Caco-2 (cell line): ENCODE results near the gene KLHL30. TPM values are rescaled to one million over a fixed set of nuclear protein-coding genes. Genes with fewer than 3 reads are reported as not detected.

Source experiments
- BruUV-seq: library from RNA; stranded (reverse); fragments of 400-500 nt; replicated peaks from 2 replicates; lab custom pipeline; 2021; lab: Mats Ljungman, UMichigan
- CTCF ChIA-PET: fragments of 300-600 bp; sonication (Branson Sonifier 250); formaldehyde crosslinking; loops from one replicate; lab custom pipeline; 2022; ENCODE audit warnings: antibody characterized with exemption; lab: Charles Lee
- POLR2A ChIA-PET: fragments of 300-600 bp; sonication (Branson Sonifier 250); formaldehyde crosslinking; loops from one replicate; lab custom pipeline; 2022; ENCODE audit warnings: antibody characterized with exemption; lab: Charles Lee
- DNase-seq, 2 experiments: peaks; one replicate each; pipeline versions ENCODE4 v3.0.0 to v3.0.0-alpha.2; 2020 to 2022
- H3K27me3 ChIP-seq: replicated peaks from 2 replicates; pipeline ENCODE4 v1.6.0; 2011; ENCODE audit warnings: low read length; ENCODE audit not compliant: control insufficient read depth, insufficient read depth
- H3K36me3 ChIP-seq: 2 replicates; pipeline ENCODE4 v1.5.1; 2011; ENCODE audit warnings: low read length; ENCODE audit not compliant: control insufficient read depth, insufficient read depth
- H3K4me1 ChIP-seq: fragments of 250-450 bp; sonication (Bioruptor Pico); 2 replicates; pipeline ENCODE4 v1.5.1; 2020; ENCODE audit warnings: mild to moderate bottlenecking
- H3K4me3 ChIP-seq: 2 replicates; pipeline ENCODE4 v1.5.1; 2011; ENCODE audit warnings: low read depth, mild to moderate bottlenecking, control low read depth, low read length
- H3K9me3 ChIP-seq: fragments of 250-450 bp; sonication (Bioruptor Pico); 2 replicates; pipeline ENCODE4 v1.5.1; 2020; ENCODE audit warnings: mild to moderate bottlenecking, moderate library complexity
- H3K27ac Mint-ChIP-seq: one replicate; pipeline ENCODE4 v1.8.0; 2022; ENCODE audit warnings: mixed read lengths; ENCODE audit not compliant: unreplicated experiment
- H3K27me3 Mint-ChIP-seq: one replicate; pipeline ENCODE4 v1.8.0; 2022; ENCODE audit warnings: mixed read lengths; ENCODE audit not compliant: insufficient read depth, unreplicated experiment
- H3K36me3 Mint-ChIP-seq: one replicate; pipeline ENCODE4 v1.8.0; 2022; ENCODE audit warnings: mild to moderate bottlenecking, mixed read lengths; ENCODE audit not compliant: insufficient read depth, unreplicated experiment
- H3K4me1 Mint-ChIP-seq: one replicate; pipeline ENCODE4 v1.8.0; 2022; ENCODE audit warnings: low read depth, mixed read lengths; ENCODE audit not compliant: unreplicated experiment
- H3K4me3 Mint-ChIP-seq: one replicate; pipeline ENCODE4 v1.8.0; 2022; ENCODE audit warnings: mild to moderate bottlenecking, moderate library complexity, mixed read lengths; ENCODE audit not compliant: unreplicated experiment
- H3K9me3 Mint-ChIP-seq: one replicate; pipeline ENCODE4 v1.8.0; 2022; ENCODE audit warnings: mixed read lengths; ENCODE audit not compliant: unreplicated experiment
- intact Hi-C: fragments of 100-400 bp; cut with micrococcal nuclease; formaldehyde crosslinking; loops from one replicate; pipeline ENCODE4 v1.10.0; 2022; ENCODE audit not compliant: unreplicated experiment
- total RNA-seq: library from RNA; stranded (reverse); gene quantifications from 2 replicates; pipeline ENCODE4 v1.2.3, GENCODE V29; 2022
- TF ChIP-seq, protein P1 (sequence below), 2 experiments: fragments of 200-600 bp in 1 of 2; IDR thresholded peaks; 1 replicate in 1 of 2; 2 replicates in 1 of 2; pipeline versions ENCODE4 v1.5.1 to v1.8.0; 2011 to 2022; ENCODE audit warnings: antibody characterized with exemption in 1 of 2, control low read depth in 1 of 2, inconsistent platforms in 1 of 2, low read depth in 1 of 2, low read length in 1 of 2, mild to moderate bottlenecking in 1 of 2, moderate library complexity in 1 of 2; ENCODE audit not compliant: insufficient read depth in 1 of 2, severe bottlenecking in 1 of 2, unreplicated experiment in 1 of 2

Gene KLHL30
- total RNA-seq, 1 experiment from 2014 or later = 0.36 TPM

GRCh38 chr2:238106339-238106697 is 32.1 kb upstream of the KLHL30 start:
- no peaks in the 10 kb centered on the region for H3K27me3 ChIP-seq
- H3K4me1 Mint-ChIP-seq = no peaks in the 10 kb centered on the region
- H3K4me3 Mint-ChIP-seq = no peak overlapping the region
- POLR2A ChIA-PET = no interaction called here
- intact Hi-C loops = no loop called here
- no peaks in the 10 kb centered on the region for H3K36me3 Mint-ChIP-seq
- no peak overlapping the region for H3K4me3 ChIP-seq
- H3K4me1 ChIP-seq = no peaks in the 10 kb centered on the region
- H3K9me3 ChIP-seq = no peaks in the 10 kb centered on the region
- no peaks in the 10 kb centered on the region for H3K36me3 ChIP-seq
- H3K27me3 Mint-ChIP-seq = no peaks in the 10 kb centered on the region
- H3K9me3 Mint-ChIP-seq = no peaks in the 10 kb centered on the region
- DNase-seq = no peak
- CTCF ChIA-PET = interaction anchor here (1.1 kb wide), 1 partner anchor 248 kb away, joined by 3 read pairs; no protein-coding TSS in a partner anchor
- no peak overlapping the region for H3K27ac Mint-ChIP-seq
- TF ChIP-seq, protein P1, sequence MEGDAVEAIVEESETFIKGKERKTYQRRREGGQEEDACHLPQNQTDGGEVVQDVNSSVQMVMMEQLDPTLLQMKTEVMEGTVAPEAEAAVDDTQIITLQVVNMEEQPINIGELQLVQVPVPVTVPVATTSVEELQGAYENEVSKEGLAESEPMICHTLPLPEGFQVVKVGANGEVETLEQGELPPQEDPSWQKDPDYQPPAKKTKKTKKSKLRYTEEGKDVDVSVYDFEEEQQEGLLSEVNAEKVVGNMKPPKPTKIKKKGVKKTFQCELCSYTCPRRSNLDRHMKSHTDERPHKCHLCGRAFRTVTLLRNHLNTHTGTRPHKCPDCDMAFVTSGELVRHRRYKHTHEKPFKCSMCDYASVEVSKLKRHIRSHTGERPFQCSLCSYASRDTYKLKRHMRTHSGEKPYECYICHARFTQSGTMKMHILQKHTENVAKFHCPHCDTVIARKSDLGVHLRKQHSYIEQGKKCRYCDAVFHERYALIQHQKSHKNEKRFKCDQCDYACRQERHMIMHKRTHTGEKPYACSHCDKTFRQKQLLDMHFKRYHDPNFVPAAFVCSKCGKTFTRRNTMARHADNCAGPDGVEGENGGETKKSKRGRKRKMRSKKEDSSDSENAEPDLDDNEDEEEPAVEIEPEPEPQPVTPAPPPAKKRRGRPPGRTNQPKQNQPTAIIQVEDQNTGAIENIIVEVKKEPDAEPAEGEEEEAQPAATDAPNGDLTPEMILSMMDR (IDR thresholded peaks at IDR 0.05; ENCODE audit: insufficient read depth in 1 of 2, low read depth in 1 of 2, low read length in 1 of 2, severe bottlenecking in 1 of 2, unreplicated experiment in 1 of 2) = peak in 1 of 2 experiments; percentile 2
- no TSS peak for BruUV-seq

DNA sequence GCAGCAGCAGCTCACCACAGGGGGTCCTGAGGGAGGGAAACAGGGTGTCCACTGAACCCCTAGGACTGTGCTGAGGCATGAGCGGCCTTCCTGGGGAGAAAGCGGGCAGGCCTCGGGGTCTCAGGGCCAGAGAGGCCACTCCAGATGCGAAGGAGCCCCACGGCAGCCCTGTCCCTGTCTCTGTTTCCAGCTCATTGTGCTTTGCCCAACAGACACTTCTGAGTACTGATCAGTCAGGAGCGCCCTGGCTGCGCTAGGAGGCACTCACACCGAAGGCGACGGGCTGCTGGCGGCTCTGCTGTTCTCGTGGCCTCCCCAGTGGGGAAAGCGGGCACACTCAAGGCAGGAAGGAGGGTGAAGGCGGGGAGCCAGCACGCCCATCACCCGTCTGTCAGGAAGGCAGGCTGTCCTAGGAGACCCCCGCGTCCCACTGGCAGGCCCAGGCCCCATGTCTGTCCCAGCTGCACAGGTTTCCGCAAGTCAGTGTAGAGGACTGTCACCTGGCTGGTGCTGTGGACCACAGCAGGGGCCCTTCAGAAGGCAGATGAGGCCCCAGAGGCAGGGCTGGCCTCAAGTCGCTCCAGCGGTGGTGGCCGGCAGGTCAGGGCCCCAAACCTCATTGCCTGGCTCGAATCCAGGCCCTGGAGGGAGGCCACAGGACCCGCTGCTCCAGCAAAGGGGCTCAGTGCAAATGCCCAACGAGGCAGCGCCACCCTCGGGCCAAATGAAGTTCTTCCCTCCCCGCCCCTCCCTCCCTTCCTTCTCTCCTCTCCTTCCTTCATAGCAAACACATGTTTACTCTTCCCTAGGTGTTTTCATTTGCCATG is 31.6 kb upstream of the KLHL30 start:
- POLR2A ChIA-PET = no interaction called here
- H3K4me1 ChIP-seq = no peaks in the 10 kb centered on the region
- DNase-seq = no peak
- no peaks in the 10 kb centered on the region for H3K36me3 ChIP-seq
- Mint-ChIP-seq H3K4me3 (no peak overlapping the region), H3K36me3 (no peaks in the 10 kb centered on the region), H3K9me3 (no peaks in the 10 kb centered on the region), H3K4me1 (no peaks in the 10 kb centered on the region), H3K27me3 (no peaks in the 10 kb centered on the region), H3K27ac (no peak overlapping the region)
- no peaks in the 10 kb centered on the region for H3K9me3 ChIP-seq
- no peak overlapping the region for H3K4me3 ChIP-seq
- no peaks in the 10 kb centered on the region for H3K27me3 ChIP-seq
- intact Hi-C loops = no loop called here
- CTCF ChIA-PET = interaction anchor here (1.1 kb wide), 1 partner anchor 248 kb away, joined by 3 read pairs; no protein-coding TSS in a partner anchor
- no TSS peak for BruUV-seq
- TF ChIP-seq, protein P1 (IDR thresholded peaks at IDR 0.05; ENCODE audit: insufficient read depth in 1 of 2, low read depth in 1 of 2, low read length in 1 of 2, severe bottlenecking in 1 of 2, unreplicated experiment in 1 of 2) = no peak

DNA sequence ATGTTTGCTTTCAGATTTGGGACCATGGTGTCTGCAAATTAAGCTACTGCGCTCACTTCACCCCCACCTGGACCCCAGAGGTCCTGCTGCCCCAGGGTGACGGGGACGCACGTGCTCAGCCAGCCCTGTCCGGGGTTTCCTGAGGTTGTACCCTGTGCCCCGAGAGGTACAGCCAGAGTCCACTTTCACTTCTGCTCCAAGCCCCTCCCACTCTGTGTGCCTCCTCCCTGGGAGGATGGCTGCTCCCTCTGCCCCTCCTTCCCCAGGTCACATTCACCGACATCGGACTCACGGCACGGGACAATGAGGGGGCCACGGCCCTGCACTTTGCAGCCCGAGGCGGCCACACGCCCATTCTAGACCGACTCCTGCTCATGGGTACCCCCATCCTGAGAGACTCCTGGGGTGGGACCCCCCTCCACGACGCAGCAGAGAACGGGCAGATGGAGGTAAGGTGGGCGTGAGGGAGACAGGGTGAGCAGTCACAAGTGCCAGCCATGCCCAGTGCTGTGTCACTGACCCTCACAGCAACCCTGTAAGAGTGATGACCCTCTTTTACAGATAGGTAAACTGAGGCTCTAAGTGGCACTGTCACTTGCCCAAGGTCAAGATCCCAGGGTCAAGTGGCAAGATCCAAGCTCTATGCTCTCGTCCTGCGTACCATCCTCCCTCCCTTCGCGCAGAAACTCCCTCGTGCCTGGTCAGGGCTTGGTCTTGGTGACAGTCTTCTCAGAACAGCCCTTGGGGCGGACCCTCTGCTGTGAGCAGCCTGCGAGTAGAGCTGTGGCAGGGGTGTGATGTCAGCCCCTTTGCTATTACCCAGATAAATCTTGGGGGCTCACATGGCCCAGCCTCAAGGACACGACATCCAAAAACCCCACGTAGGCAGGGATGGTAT is 30.7 kb upstream of the KLHL30 start:
- intact Hi-C loops = no loop called here
- Mint-ChIP-seq H3K27me3 (no peaks in the 10 kb centered on the region), H3K27ac (no peak overlapping the region), H3K4me3 (no peak overlapping the region), H3K9me3 (peaks cover 2% of the 10 kb centered on the region), H3K36me3 (no peaks in the 10 kb centered on the region), H3K4me1 (no peaks in the 10 kb centered on the region)
- Histone ChIP-seq H3K36me3 (no peaks in the 10 kb centered on the region), H3K4me1 (no peaks in the 10 kb centered on the region), H3K27me3 (no peaks in the 10 kb centered on the region), H3K4me3 (no peak overlapping the region), H3K9me3 (no peaks in the 10 kb centered on the region)
- no TSS peak for BruUV-seq
- no peak for DNase-seq
- POLR2A ChIA-PET = no interaction called here
- TF ChIP-seq, protein P1 (IDR thresholded peaks at IDR 0.05; ENCODE audit: insufficient read depth in 1 of 2, low read depth in 1 of 2, low read length in 1 of 2, severe bottlenecking in 1 of 2, unreplicated experiment in 1 of 2) = no peak
- CTCF ChIA-PET = no interaction called here
